ENCODE data around the gene FADS1. TPM values are rescaled to one million over a fixed set of nuclear protein-coding genes. Genes with fewer than 3 reads are reported as not detected.

Gene FADS1
- total RNA-seq, 4 donors from 2014 or later: 25.4 to 209 (median 62.5) TPM

GRCh38 chr11:61766353-61766841 lies 50.4 kb downstream of the FADS1 start:
- DNase-seq (no peak), ATAC-seq (no peak)
- peaks cover 3 to 17% (median 8%) of the 10 kb centered on the region in 3 donors for H3K27me3 ChIP-seq
- no peaks in the 10 kb centered on the region for H3K4me1 ChIP-seq
- H3K36me3 ChIP-seq: no peaks in the 10 kb centered on the region
- H3K27ac ChIP-seq: no peak overlapping the region
- no peaks in the 10 kb centered on the region for H3K9me3 ChIP-seq
- TF ChIP-seq CTCF (IDR thresholded peaks at IDR 0.05 in 4 of 5, conservative IDR thresholded peaks at IDR 0.05 in 1 of 5) (no peak), POLR2A (IDR thresholded peaks at IDR 0.05) (no peak)
- no peak overlapping the region for H3K4me3 ChIP-seq
- in situ Hi-C loops (cut with MboI; ENCODE audit: low sequenced_read_pairs in 4 of 4) (no loop called here), intact Hi-C loops (cut with DNase I; ENCODE audit: low total_unique reads) (no loop called here)

DNA sequence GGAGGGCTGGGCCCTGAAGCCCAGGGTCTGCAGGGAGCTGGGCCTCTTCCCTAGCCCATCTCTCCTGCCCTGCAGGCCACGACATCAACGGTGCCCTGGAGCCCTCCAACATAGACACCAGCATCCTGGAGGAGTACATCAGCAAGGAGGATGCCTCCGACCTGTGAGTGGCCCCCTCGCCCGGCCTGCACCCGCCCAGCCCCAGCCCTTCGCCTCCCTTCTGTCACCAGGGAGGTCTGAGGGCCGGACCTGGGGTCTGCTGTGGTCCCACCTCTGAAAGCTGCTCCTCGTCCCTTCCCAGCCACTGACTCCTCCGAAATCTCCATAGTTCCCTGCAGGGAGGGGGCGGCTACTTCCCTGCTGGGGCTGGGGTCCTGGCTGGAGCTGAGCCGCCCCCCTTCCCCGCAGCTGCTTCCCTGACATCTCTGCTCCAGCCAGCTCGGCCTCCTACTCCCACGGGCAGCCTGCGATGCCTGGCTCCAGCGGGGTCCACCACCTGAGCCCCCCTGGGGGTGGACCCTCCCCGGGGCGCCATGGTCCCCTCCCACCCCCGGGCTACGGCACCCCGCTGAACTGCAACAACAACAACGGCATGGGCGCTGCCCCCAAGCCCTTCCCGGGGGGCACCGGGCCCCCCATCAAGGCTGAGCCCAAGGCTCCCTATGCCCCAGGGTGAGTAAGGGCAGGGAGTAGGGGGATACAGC lies 51.1 kb downstream of the FADS1 start:
- ATAC-seq (no peak), DNase-seq (no peak)
- no peak overlapping the region for H3K4me3 ChIP-seq
- TF ChIP-seq POLR2A (IDR thresholded peaks at IDR 0.05) (no peak), CTCF (IDR thresholded peaks at IDR 0.05 in 4 of 5, conservative IDR thresholded peaks at IDR 0.05 in 1 of 5) (no peak)
- H3K27me3 ChIP-seq: peaks cover 7 to 17% (median 8%) of the 10 kb centered on the region in 3 donors
- intact Hi-C loops (cut with DNase I; ENCODE audit: low total_unique reads) (no loop called here), in situ Hi-C loops (cut with MboI; ENCODE audit: low sequenced_read_pairs in 4 of 4) (no loop called here)
- H3K27ac ChIP-seq: no peak overlapping the region
- no peaks in the 10 kb centered on the region for H3K36me3 ChIP-seq
- H3K4me1 ChIP-seq: no peaks in the 10 kb centered on the region
- no peaks in the 10 kb centered on the region for H3K9me3 ChIP-seq

- in situ Hi-C loops (cut with MboI; ENCODE audit: low sequenced_read_pairs in 4 of 4): no loop called here
- no peaks in the 10 kb centered on the region for H3K4me1 ChIP-seq
- H3K36me3 ChIP-seq: no peaks in the 10 kb centered on the region
- no peaks in the 10 kb centered on the region for H3K9me3 ChIP-seq
- no peak overlapping the region for H3K4me3 ChIP-seq
- H3K27me3 ChIP-seq: peaks cover 7 to 17% (median 8%) of the 10 kb centered on the region in 3 donors
- H3K27ac ChIP-seq: no peak overlapping the region
- intact Hi-C loops (cut with DNase I; ENCODE audit: low total_unique reads): no loop called here
- TF ChIP-seq CTCF (IDR thresholded peaks at IDR 0.05 in 4 of 5, conservative IDR thresholded peaks at IDR 0.05 in 1 of 5): no peak
- TF ChIP-seq POLR2A (IDR thresholded peaks at IDR 0.05): no peak
- DNase-seq (no peak), ATAC-seq (no peak)
Observed at GRCh38 chr11:61764606-61765260, 52.1 kb downstream of the FADS1 start.

DNA sequence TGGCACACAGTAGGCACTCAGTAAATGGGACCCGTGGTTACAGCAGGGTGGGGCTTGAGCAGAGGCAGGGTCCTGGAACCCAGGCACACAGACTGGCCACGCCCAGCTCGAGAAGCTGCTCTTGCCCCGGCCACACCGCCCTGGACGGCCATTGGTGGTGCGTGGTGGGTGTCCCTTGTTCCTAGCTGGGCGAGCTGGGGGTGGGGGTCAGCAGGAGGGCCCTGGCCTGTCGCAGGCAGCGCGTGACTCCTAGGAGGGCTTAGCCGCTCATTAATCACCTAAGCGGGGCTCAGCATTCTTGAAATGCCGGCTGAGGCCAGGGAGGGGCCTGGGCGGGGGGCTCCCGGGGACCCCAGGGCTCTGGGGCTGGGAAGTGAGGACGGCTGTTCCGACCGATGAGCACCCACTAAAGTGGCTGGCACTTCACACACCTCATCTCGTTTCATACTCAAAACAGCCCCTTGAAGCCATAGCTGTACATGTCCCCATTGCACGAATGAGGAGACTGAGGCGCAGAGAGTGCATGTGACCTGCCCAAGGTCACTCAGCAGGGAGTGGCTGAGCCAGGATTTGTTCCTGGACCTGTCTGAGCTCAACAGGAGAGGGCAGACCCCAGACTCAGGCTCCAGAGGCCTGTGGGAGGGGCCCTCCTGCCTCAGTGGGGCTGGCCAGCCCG lies 52.7 kb downstream of the FADS1 start:
- TF ChIP-seq POLR2A (IDR thresholded peaks at IDR 0.05) (no peak), CTCF (IDR thresholded peaks at IDR 0.05 in 4 of 5, conservative IDR thresholded peaks at IDR 0.05 in 1 of 5) (no peak)
- Histone ChIP-seq H3K27me3 (peaks cover 7 to 17% (median 8%) of the 10 kb centered on the region in 3 donors), H3K9me3 (no peaks in the 10 kb centered on the region), H3K4me3 (no peak overlapping the region), H3K4me1 (no peaks in the 10 kb centered on the region), H3K36me3 (no peaks in the 10 kb centered on the region), H3K27ac (no peak overlapping the region)
- intact Hi-C loops (cut with DNase I; ENCODE audit: low total_unique reads) (no loop called here), in situ Hi-C loops (cut with MboI; ENCODE audit: low sequenced_read_pairs in 4 of 4) (no loop called here)
- ATAC-seq (no peak), DNase-seq (no peak)

Data from gastrocnemius medialis (tissue), 4 donors.